Stimulated activated CD4-positive, alpha-beta T cell treated with anti-CD3 and anti-CD28 coated beads, Interleukin-15, amount 100 ng/mL, for 1 hour (primary cell): ENCODE results near the gene MEG3.

ENCODE experiments used
- DNase-seq, 2 donors: peaks; one replicate each; pipeline ENCODE4 v3.0.0-alpha.2; 2020; ENCODE audit warnings: low read depth in 1 of 2, low spot score in 1 of 2

Gene MEG3

GRCh38 chr14:100825713-100826331, at the start of gene MEG3:
TSS of gene MEG3 (plus strand) at chr14:100826118.
- DNase-seq, result no peak

GRCh38 chr14:100776681-100777365, 49.1 kb upstream of the MEG3 start:
- DNase-seq, result no peak

GRCh38 chr14:100777366-100777817, 48.5 kb upstream of the MEG3 start:
- DNase-seq, result no peak

GRCh38 chr14:100777818-100778525, 47.9 kb upstream of the MEG3 start:
- DNase-seq, result no peak

GRCh38 chr14:100778526-100778882, 47.4 kb upstream of the MEG3 start:
- DNase-seq, result no peak

GRCh38 chr14:100778951-100779690, 46.8 kb upstream of the MEG3 start:
- no peak for DNase-seq

- no peak for DNase-seq
These were observed 46.2 kb upstream of the MEG3 start for GRCh38 chr14:100779691-100780080.

- no peak for DNase-seq
These were observed 45.7 kb upstream of the MEG3 start for GRCh38 chr14:100780246-100780645.

- DNase-seq, result no peak
These were observed 45.1 kb upstream of the MEG3 start for GRCh38 chr14:100780646-100781355.

- no peak for DNase-seq
These were observed 44.0 kb upstream of the MEG3 start for GRCh38 chr14:100781952-100782351.

- DNase-seq, result no peak
These were observed 43.2 kb upstream of the MEG3 start for GRCh38 chr14:100782516-100783320.

GRCh38 chr14:100783630-100784370, 42.1 kb upstream of the MEG3 start:
- no peak for DNase-seq

GRCh38 chr14:100784523-100785337, 41.2 kb upstream of the MEG3 start:
- no peak for DNase-seq

- no peak for DNase-seq
These were observed 40.6 kb upstream of the MEG3 start for GRCh38 chr14:100785338-100785615.

- no peak for DNase-seq
These were observed 40.3 kb upstream of the MEG3 start for GRCh38 chr14:100785626-100786025.

- DNase-seq, result no peak
These were observed 39.8 kb upstream of the MEG3 start for GRCh38 chr14:100786131-100786530.

GRCh38 chr14:100786576-100787219, 39.2 kb upstream of the MEG3 start:
- DNase-seq, result no peak

- no peak for DNase-seq
These were observed 38.3 kb upstream of the MEG3 start for GRCh38 chr14:100787659-100788058.
